22Rv1 (cell line): ENCODE measurements around the gene TBC1D2.

Source experiments
- CTCF ChIP-seq: fragments of 450-650 bp; IDR thresholded peaks from 2 replicates; pipeline ENCODE4 v1.5.1; 2017; ENCODE audit warnings: mild to moderate bottlenecking
- ZFX ChIP-seq: fragments of 450-650 bp; IDR thresholded peaks from 2 replicates; pipeline ENCODE4 v1.6.1; 2017; ENCODE audit warnings: antibody characterized with exemption, borderline replicate concordance

GRCh38 chr9:98256756-98257155, 1.3 kb upstream of the TBC1D2 start:
- TF ChIP-seq CTCF = no peak
- TF ChIP-seq ZFX = no peak
